Endodermal cell (in vitro differentiated cells): ENCODE data around the gene SYCP2L. TPM values are rescaled to one million over a fixed set of nuclear protein-coding genes. Genes with fewer than 3 reads are reported as not detected.
"Not testable (repeated sequence)": the region's sequence is repeated elsewhere in the genome, so short reads cannot be mapped to it uniquely, and the experiment has no call there.

Experiments used
- DNase-seq: peaks from one replicate; pipeline ENCODE4 v3.0.0-alpha.2; 2017
- H3K27ac ChIP-seq: 2 replicates; pipeline ENCODE4 v1.5.1; 2013; ENCODE audit warnings: mild to moderate bottlenecking, low read depth, low read length, moderate library complexity
- H3K27me3 ChIP-seq: 2 replicates; pipeline ENCODE4 v1.6.1; 2013; ENCODE audit warnings: mild to moderate bottlenecking, low read length, moderate library complexity; ENCODE audit not compliant: insufficient read depth, control insufficient read depth, poor library complexity, severe bottlenecking
- H3K36me3 ChIP-seq: 2 replicates; pipeline ENCODE4 v1.7.0; 2013; ENCODE audit warnings: mild to moderate bottlenecking, low read length, moderate library complexity; ENCODE audit not compliant: control insufficient read depth, insufficient read depth
- H3K4me1 ChIP-seq: one replicate; pipeline ENCODE4 v1.7.0; 2013; ENCODE audit warnings: low read length; ENCODE audit not compliant: control insufficient read depth, insufficient read depth
- H3K4me3 ChIP-seq: 2 replicates; pipeline ENCODE4 v1.5.1; 2013; ENCODE audit warnings: mild to moderate bottlenecking, low read length, moderate library complexity
- H3K9ac ChIP-seq: 2 replicates; pipeline ENCODE4 v1.6.1; 2013; ENCODE audit warnings: mild to moderate bottlenecking, low read length, moderate library complexity; ENCODE audit not compliant: poor library complexity, severe bottlenecking; ENCODE audit errors: extremely low read depth
- H3K9me3 ChIP-seq: 2 replicates; pipeline ENCODE4 v1.6.1; 2013; ENCODE audit warnings: mild to moderate bottlenecking, low read length, moderate library complexity; ENCODE audit not compliant: control insufficient read depth
- H3K27ac Mint-ChIP-seq: 2 replicates; pipeline ENCODE4 v1.8.0; 2020; ENCODE audit warnings: mixed read lengths
- H3K27me3 Mint-ChIP-seq: 2 replicates; pipeline ENCODE4 v1.8.0; 2021; ENCODE audit warnings: mild to moderate bottlenecking, mixed read lengths; ENCODE audit not compliant: insufficient read depth
- H3K36me3 Mint-ChIP-seq: 2 replicates; pipeline ENCODE4 v1.8.0; 2020; ENCODE audit warnings: low read depth, mixed read lengths
- H3K4me1 Mint-ChIP-seq: 2 replicates; pipeline ENCODE4 v1.8.0; 2020; ENCODE audit warnings: mixed read lengths
- H3K4me3 Mint-ChIP-seq: 2 replicates; pipeline ENCODE4 v1.8.0; 2020; ENCODE audit warnings: mild to moderate bottlenecking, moderate library complexity, mixed read lengths
- H3K9me3 Mint-ChIP-seq: 2 replicates; pipeline ENCODE4 v1.8.0; 2020; ENCODE audit warnings: mild to moderate bottlenecking, mixed read lengths
- CTCF ChIP-seq: fragments of 200-600 bp; sonication (generic); conservative IDR thresholded peaks from 2 replicates; pipeline ENCODE4 v1.5.0; 2021; ENCODE audit warnings: antibody characterized with exemption, mild to moderate bottlenecking
- WGBS, 2 experiments: methylation state at CpG; one replicate each; pipeline versions ENCODE4 v1.1.5 to v1.1.7; 2013; ENCODE audit warnings: missing lambda C conversion rate in 2 of 2, mixed read lengths in 1 of 2; ENCODE audit not compliant: insufficient coverage in 1 of 2, insufficient read length in 1 of 2; 5-methylcytosine and 5-hydroxymethylcytosine counted together
- total RNA-seq, 2 donors: library from RNA; stranded (reverse); fragmentation: NEBNext Ultra II Directional in 1 of 2; extraction: Animal tissue kit (Norgen Biotek cat#: 25700) in 1 of 2; gene quantifications; 2 replicates in 1 of 2; 3 replicates in 1 of 2; pipeline ENCODE4 v1.2.1, GENCODE V29; 2021

Gene SYCP2L
- total RNA-seq, 2 donors from 2014 or later = 4.2 to 12.4 TPM

- no peaks in the 10 kb centered on the region for H3K27me3 ChIP-seq
- H3K27ac ChIP-seq = no peak overlapping the region
- Mint-ChIP-seq H3K4me3 (no peak overlapping the region), H3K9me3 (no peaks in the 10 kb centered on the region), H3K36me3 (peaks cover 25% of the 10 kb centered on the region), H3K4me1 (peaks cover 28% of the 10 kb centered on the region), H3K27ac (no peak overlapping the region), H3K27me3 (peaks cover 2% of the 10 kb centered on the region)
- H3K4me1 ChIP-seq = peaks cover 6% of the 10 kb centered on the region
- DNase-seq = no peak
- TF ChIP-seq CTCF = no peak
- no peak overlapping the region for H3K4me3 ChIP-seq
- no peak overlapping the region for H3K9ac ChIP-seq
- peaks cover 9% of the 10 kb centered on the region for H3K9me3 ChIP-seq
- 95% methylated on average over 2 of the region's 2 CpGs; no CpG with 5 or more reads in 1 of the 2 experiments for WGBS, 2 experiments
- peaks cover 96% of the 10 kb centered on the region for H3K36me3 ChIP-seq
These were observed 115.3 kb downstream of the SYCP2L start for GRCh38 chr6:11002176-11002575.

- H3K4me1 ChIP-seq, H3K4me3 ChIP-seq, H3K27ac Mint-ChIP-seq, H3K9me3 ChIP-seq, H3K4me3 Mint-ChIP-seq, H3K9ac ChIP-seq, H3K27ac ChIP-seq, H3K27me3 ChIP-seq, DNase-seq, H3K9me3 Mint-ChIP-seq, H3K27me3 Mint-ChIP-seq: not testable (repeated sequence)
- Mint-ChIP-seq H3K4me1 (peaks cover 32% of the 10 kb centered on the region), H3K36me3 (peaks cover 16% of the 10 kb centered on the region)
- peaks cover 88% of the 10 kb centered on the region for H3K36me3 ChIP-seq
- WGBS, 2 experiments = 92 to 100% methylated on average over 1 to 5 of the region's 5 CpGs
These were observed 116.4 kb downstream of the SYCP2L start for GRCh38 chr6:11003297-11003696.

- no peak overlapping the region for H3K4me3 ChIP-seq
- no peak overlapping the region for H3K27ac Mint-ChIP-seq
- 74 to 82% methylated on average over 4 of the region's 4 CpGs for WGBS, 2 experiments
- H3K27me3 ChIP-seq = no peaks in the 10 kb centered on the region
- peaks cover 9% of the 10 kb centered on the region for H3K27me3 Mint-ChIP-seq
- no peak overlapping the region for H3K27ac ChIP-seq
- no peaks in the 10 kb centered on the region for H3K9me3 Mint-ChIP-seq
- peaks cover 18% of the 10 kb centered on the region for H3K4me1 ChIP-seq
- H3K36me3 Mint-ChIP-seq = peaks cover 14% of the 10 kb centered on the region
- peaks cover 37% of the 10 kb centered on the region for H3K4me1 Mint-ChIP-seq
- H3K36me3 ChIP-seq = peaks cover 80% of the 10 kb centered on the region
- no peak overlapping the region for H3K9ac ChIP-seq
- H3K4me3 Mint-ChIP-seq = no peak overlapping the region
- H3K9me3 ChIP-seq = peaks cover 3% of the 10 kb centered on the region
- no peak for DNase-seq
- TF ChIP-seq CTCF = no peak
These were observed 119.2 kb downstream of the SYCP2L start for GRCh38 chr6:11006061-11006460.
